GM12873 (cell line): ENCODE data around the gene MFN1.

Experiments
- CTCF ChIP-seq: IDR thresholded peaks from 2 replicates; pipeline ENCODE4 v1.5.1; 2012; ENCODE audit warnings: low read depth, mild to moderate bottlenecking, moderate library complexity, low read length, control low read depth; ENCODE audit not compliant: insufficient read depth; ENCODE audit errors: missing control alignments

Gene MFN1

GRCh38 chr3:179416681-179417080 lies 69.2 kb downstream of the MFN1 start:
- no peak for TF ChIP-seq CTCF

DNA sequence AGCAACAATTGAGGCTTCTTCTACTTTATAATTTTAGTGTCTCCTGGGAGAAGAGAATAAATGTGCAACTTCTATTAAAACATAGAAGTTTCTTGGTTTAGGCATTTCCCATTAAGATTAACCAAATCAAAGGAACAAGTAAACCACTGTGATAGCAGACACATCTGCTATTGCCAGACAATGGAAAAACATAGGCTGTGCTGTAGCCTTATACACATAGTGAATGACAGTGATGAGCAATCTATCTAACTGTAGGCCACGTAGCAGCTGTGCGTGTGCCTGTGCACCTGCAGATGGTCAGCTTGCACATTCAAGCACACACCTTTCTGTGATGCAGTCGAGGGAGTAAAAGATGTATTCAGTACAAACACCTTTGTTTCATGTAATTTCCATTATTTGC lies 71.1 kb downstream of the MFN1 start:
- no peak for TF ChIP-seq CTCF

- TF ChIP-seq CTCF, result peak; percentile 37
Observed at GRCh38 chr3:179421500-179421899, 74.0 kb downstream of the MFN1 start.

- no peak for TF ChIP-seq CTCF
Observed at GRCh38 chr3:179425075-179425474, 77.6 kb downstream of the MFN1 start.

DNA sequence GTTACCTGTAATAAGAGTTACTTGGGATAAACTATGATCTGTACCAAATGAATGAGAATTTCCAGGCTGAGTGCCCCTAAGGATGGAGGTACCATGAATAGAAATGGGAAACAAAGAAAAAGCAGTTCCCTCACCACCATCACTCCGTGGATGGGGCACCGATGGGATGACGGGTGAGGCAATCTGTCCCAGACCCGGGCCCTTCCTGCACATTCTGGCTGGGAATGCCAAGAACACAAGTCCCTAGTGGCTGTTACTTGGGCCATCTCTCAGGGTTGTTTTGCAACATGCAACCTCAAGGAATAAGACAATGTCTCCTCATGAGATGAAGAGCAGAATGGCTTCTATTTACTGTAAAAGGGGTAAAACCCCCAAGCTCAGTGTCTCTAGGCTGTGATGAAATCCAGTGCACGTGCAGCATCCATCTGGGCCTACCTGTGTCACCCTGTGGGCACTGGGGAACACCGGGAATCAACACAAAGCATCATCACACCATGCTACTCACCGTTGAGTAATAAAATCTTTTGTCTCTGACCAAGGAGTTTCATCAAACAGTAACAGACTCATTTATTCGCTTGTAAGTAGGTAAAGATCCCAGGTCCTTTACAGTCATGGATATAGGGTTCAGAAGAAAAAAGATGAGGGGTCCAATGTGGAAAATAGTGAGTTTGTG lies 81.5 kb downstream of the MFN1 start:
- TF ChIP-seq CTCF, result no peak

GRCh38 chr3:179430277-179430870 lies 82.9 kb downstream of the MFN1 start:
- TF ChIP-seq CTCF, result no peak

DNA sequence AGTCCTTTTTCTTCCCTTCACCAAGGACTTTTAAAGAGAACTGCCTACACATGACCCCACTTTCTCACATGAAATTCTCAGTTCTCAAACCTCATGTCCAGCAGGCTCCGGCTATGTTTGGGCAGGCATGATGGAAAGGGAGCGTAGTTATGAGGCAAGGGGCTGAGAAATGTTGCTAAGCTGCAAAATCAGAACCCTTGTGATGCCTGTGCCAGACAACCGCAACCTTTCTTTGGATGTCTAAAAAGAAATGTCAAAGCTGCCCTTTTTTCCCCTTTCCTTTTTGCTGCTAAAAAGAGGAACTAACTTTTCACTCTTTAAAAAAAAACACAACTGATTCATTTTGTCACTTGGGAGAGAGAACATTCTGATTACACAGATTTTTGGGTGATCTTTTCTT lies 84.5 kb downstream of the MFN1 start:
- TF ChIP-seq CTCF, result no peak
